HCT116 (cell line): Measurements from ENCODE around the gene SLC34A3. TPM values are rescaled to one million over a fixed set of nuclear protein-coding genes. Genes with fewer than 3 reads are reported as not detected.

Experiments
- CEBPB ChIP-seq: IDR thresholded peaks from 2 replicates; pipeline ENCODE4 v1.6.1; 2012; ENCODE audit warnings: low read depth
- EZH2 ChIP-seq: fragments of 200-600 bp; sonication (generic); IDR thresholded peaks from 2 replicates; pipeline ENCODE4 v1.6.1; 2017; ENCODE audit warnings: antibody characterized with exemption, mixed run types
- EZH2phosphoT487 ChIP-seq: fragments of 200-600 bp; IDR thresholded peaks from 2 replicates; pipeline ENCODE4 v1.6.1; 2018; ENCODE audit warnings: antibody characterized with exemption, borderline replicate concordance
- POLR2A ChIP-seq: IDR thresholded peaks from 2 replicates; pipeline ENCODE4 v1.7.0; 2011; ENCODE audit warnings: borderline replicate concordance; ENCODE audit not compliant: insufficient read depth, insufficient read length; ENCODE audit errors: extremely low read depth
- POLR2AphosphoS5 ChIP-seq: IDR thresholded peaks from 2 replicates; pipeline ENCODE4 v1.6.1; 2011; ENCODE audit warnings: mild to moderate bottlenecking, low read depth, low read length, moderate library complexity
- SIN3A ChIP-seq: IDR thresholded peaks from 2 replicates; pipeline ENCODE4 v1.6.1; 2012; ENCODE audit warnings: low read depth
- ZNF274 ChIP-seq: fragments of 200-500 bp; sonication (Bioruptor generic); IDR thresholded peaks from 2 replicates; pipeline ENCODE4 v1.6.1; 2014; ENCODE audit warnings: mild to moderate bottlenecking, low read depth, low read length, inconsistent platforms
- total RNA-seq: library from RNA; stranded (reverse); gene quantifications from one replicate; pipeline ENCODE4 v1.2.1, GENCODE V29; 2021; ENCODE audit not compliant: unreplicated experiment
- TF ChIP-seq, protein P1 (sequence below): IDR thresholded peaks from 2 replicates; pipeline ENCODE4 v1.6.1; 2012; ENCODE audit warnings: low read depth
- TF ChIP-seq, protein P2 (sequence below), 3 experiments: fragments of 200-600 bp in 1 of 3; sonication (generic) in 1 of 3; IDR thresholded peaks in 2 of 3; conservative IDR thresholded peaks in 1 of 3; 2 replicates each; pipeline ENCODE4 v1.5.1; 2012 to 2017; ENCODE audit warnings: low read depth in 2 of 3, low read length in 2 of 3, antibody characterized with exemption in 1 of 3, borderline replicate concordance in 1 of 3, control low read depth in 1 of 3, mild to moderate bottlenecking in 1 of 3, mixed read lengths in 1 of 3, mixed run types in 1 of 3, moderate library complexity in 1 of 3; ENCODE audit not compliant: insufficient read depth in 1 of 3

Gene SLC34A3
- total RNA-seq, 1 experiment from 2014 or later = 0.15 TPM

GRCh38 chr9:137254624-137255447 is 24.1 kb downstream of the SLC34A3 start, which contains the start of gene NELFB (continued):
- TF ChIP-seq POLR2AphosphoS5 (peak; percentile 81), CEBPB (no peak), EZH2phosphoT487 (no peak), SIN3A (no peak), POLR2A (peak; percentile 50), EZH2 (no peak), ZNF274 (no peak)
- TF ChIP-seq, protein P1, sequence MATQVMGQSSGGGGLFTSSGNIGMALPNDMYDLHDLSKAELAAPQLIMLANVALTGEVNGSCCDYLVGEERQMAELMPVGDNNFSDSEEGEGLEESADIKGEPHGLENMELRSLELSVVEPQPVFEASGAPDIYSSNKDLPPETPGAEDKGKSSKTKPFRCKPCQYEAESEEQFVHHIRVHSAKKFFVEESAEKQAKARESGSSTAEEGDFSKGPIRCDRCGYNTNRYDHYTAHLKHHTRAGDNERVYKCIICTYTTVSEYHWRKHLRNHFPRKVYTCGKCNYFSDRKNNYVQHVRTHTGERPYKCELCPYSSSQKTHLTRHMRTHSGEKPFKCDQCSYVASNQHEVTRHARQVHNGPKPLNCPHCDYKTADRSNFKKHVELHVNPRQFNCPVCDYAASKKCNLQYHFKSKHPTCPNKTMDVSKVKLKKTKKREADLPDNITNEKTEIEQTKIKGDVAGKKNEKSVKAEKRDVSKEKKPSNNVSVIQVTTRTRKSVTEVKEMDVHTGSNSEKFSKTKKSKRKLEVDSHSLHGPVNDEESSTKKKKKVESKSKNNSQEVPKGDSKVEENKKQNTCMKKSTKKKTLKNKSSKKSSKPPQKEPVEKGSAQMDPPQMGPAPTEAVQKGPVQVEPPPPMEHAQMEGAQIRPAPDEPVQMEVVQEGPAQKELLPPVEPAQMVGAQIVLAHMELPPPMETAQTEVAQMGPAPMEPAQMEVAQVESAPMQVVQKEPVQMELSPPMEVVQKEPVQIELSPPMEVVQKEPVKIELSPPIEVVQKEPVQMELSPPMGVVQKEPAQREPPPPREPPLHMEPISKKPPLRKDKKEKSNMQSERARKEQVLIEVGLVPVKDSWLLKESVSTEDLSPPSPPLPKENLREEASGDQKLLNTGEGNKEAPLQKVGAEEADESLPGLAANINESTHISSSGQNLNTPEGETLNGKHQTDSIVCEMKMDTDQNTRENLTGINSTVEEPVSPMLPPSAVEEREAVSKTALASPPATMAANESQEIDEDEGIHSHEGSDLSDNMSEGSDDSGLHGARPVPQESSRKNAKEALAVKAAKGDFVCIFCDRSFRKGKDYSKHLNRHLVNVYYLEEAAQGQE = no peak
- TF ChIP-seq, protein P2, sequence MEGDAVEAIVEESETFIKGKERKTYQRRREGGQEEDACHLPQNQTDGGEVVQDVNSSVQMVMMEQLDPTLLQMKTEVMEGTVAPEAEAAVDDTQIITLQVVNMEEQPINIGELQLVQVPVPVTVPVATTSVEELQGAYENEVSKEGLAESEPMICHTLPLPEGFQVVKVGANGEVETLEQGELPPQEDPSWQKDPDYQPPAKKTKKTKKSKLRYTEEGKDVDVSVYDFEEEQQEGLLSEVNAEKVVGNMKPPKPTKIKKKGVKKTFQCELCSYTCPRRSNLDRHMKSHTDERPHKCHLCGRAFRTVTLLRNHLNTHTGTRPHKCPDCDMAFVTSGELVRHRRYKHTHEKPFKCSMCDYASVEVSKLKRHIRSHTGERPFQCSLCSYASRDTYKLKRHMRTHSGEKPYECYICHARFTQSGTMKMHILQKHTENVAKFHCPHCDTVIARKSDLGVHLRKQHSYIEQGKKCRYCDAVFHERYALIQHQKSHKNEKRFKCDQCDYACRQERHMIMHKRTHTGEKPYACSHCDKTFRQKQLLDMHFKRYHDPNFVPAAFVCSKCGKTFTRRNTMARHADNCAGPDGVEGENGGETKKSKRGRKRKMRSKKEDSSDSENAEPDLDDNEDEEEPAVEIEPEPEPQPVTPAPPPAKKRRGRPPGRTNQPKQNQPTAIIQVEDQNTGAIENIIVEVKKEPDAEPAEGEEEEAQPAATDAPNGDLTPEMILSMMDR (IDR thresholded peaks at IDR 0.05 in 2 of 3, conservative IDR thresholded peaks at IDR 0.05 in 1 of 3; ENCODE audit: borderline replicate concordance in 1 of 3, insufficient read depth in 1 of 3, low read depth in 2 of 3, low read length in 2 of 3) = no peak
